Liver (tissue), 9 donors: ENCODE measurements around the gene LRRFIP2. TPM values are rescaled to one million over a fixed set of nuclear protein-coding genes. Genes with fewer than 3 reads are reported as not detected.

Experiments used
- DNase-seq: peaks from one replicate; pipeline ENCODE4 v3.0.0-alpha.2; 2017; ENCODE audit warnings: low spot score
- H3K27ac ChIP-seq, 2 donors: one replicate each; pipeline ENCODE4 v1.7.0; 2013; ENCODE audit warnings: inconsistent platforms in 2 of 2, low read length in 2 of 2, control low read depth in 1 of 2, low read depth in 1 of 2, mild to moderate bottlenecking in 1 of 2
- H3K27me3 ChIP-seq, 4 donors: one replicate each; pipeline versions ENCODE4 v1.6.1 to v1.7.0; 2013; ENCODE audit warnings: low read length in 3 of 4, inconsistent platforms in 1 of 4, mild to moderate bottlenecking in 1 of 4, moderate library complexity in 1 of 4; ENCODE audit not compliant: control insufficient read depth in 4 of 4, insufficient read depth in 4 of 4
- H3K36me3 ChIP-seq, 4 donors: one replicate each; pipeline versions ENCODE4 v1.6.1 to v1.7.0; 2013; ENCODE audit warnings: low read length in 3 of 4, mild to moderate bottlenecking in 3 of 4, low read depth in 1 of 4, moderate library complexity in 1 of 4; ENCODE audit not compliant: control insufficient read depth in 4 of 4, insufficient read depth in 3 of 4
- H3K4me1 ChIP-seq, 4 donors: one replicate each; pipeline versions ENCODE4 v1.6.1 to v1.7.0; 2013; ENCODE audit warnings: low read length in 3 of 4, mild to moderate bottlenecking in 3 of 4, moderate library complexity in 1 of 4; ENCODE audit not compliant: control insufficient read depth in 4 of 4, insufficient read depth in 4 of 4
- H3K4me3 ChIP-seq, 3 donors: one replicate each; pipeline versions ENCODE4 v1.6.1 to v1.7.0; 2013; ENCODE audit warnings: low read length in 3 of 3, control low read depth in 1 of 3, low read depth in 1 of 3, mild to moderate bottlenecking in 1 of 3
- H3K9ac ChIP-seq, 2 donors: one replicate each; pipeline ENCODE4 v1.7.0; 2013; ENCODE audit warnings: low read length in 2 of 2, mild to moderate bottlenecking in 2 of 2, moderate library complexity in 2 of 2, control low read depth in 1 of 2, low read depth in 1 of 2
- H3K9me3 ChIP-seq, 4 donors: one replicate each; pipeline versions ENCODE4 v1.6.1 to v1.7.0; 2013; ENCODE audit warnings: low read length in 3 of 4; ENCODE audit not compliant: control insufficient read depth in 4 of 4
- FOXA1 ChIP-seq: IDR thresholded peaks from 2 replicates; pipeline ENCODE4 v1.6.1; 2016; ENCODE audit warnings: antibody characterized with exemption
- FOXA2 ChIP-seq: IDR thresholded peaks from 2 replicates; pipeline ENCODE4 v1.6.1; 2016; ENCODE audit warnings: antibody characterized with exemption
- HNF4A ChIP-seq, 2 donors: conservative IDR thresholded peaks; 2 replicates each; pipeline ENCODE4 v1.6.1; 2016; ENCODE audit warnings: antibody characterized with exemption in 2 of 2, mild to moderate bottlenecking in 2 of 2
- JUND ChIP-seq, 2 donors: IDR thresholded peaks; 2 replicates each; pipeline ENCODE4 v1.6.1; 2016; ENCODE audit warnings: antibody characterized with exemption in 2 of 2
- NR2F2 ChIP-seq: IDR thresholded peaks from 2 replicates; pipeline ENCODE4 v1.6.1; 2016; ENCODE audit warnings: antibody characterized with exemption
- RXRA ChIP-seq, 2 donors: IDR thresholded peaks; 2 replicates each; pipeline ENCODE4 v1.6.1; 2017 to 2018; ENCODE audit warnings: antibody characterized with exemption in 2 of 2, mild to moderate bottlenecking in 1 of 2
- SP1 ChIP-seq: IDR thresholded peaks from 2 replicates; pipeline ENCODE4 v1.6.1; 2018; ENCODE audit warnings: antibody characterized with exemption, mild to moderate bottlenecking
- TAF1 ChIP-seq: conservative IDR thresholded peaks from 2 replicates; pipeline ENCODE4 v1.6.1; 2016; ENCODE audit warnings: antibody characterized with exemption, mild to moderate bottlenecking
- YY1 ChIP-seq: IDR thresholded peaks from 2 replicates; pipeline ENCODE4 v1.6.1; 2016; ENCODE audit warnings: antibody characterized with exemption, mild to moderate bottlenecking
- WGBS: extraction: QIAGEN DNeasy Blood & Tissue Kit; methylation state at CpG from one replicate; pipeline ENCODE4 v1.1.7; 2013; 5-methylcytosine and 5-hydroxymethylcytosine counted together
- polyA plus RNA-seq, 2 donors: library from polyadenylated mRNA; stranded (reverse) in 1 of 2; unstranded in 1 of 2; fragments of 200-250 nt in 1 of 2; fragments of >200 nt in 1 of 2; fragmentation: Nextera tagmentation in 1 of 2; extraction: Ambion mirVana in 1 of 2; gene quantifications; one replicate each; pipeline versions ENCODE4 v1.2.1 to v1.2.3, GENCODE V29; 2013 to 2015
- total RNA-seq, 2 donors: library from RNA; depleted of rRNA; stranded (reverse); fragments of >200 nt; gene quantifications; one replicate each; pipeline ENCODE4 v1.2.3, GENCODE V29; 2014
- TF ChIP-seq, protein P1 (sequence below): IDR thresholded peaks from 2 replicates; pipeline ENCODE4 v1.6.1; 2016; ENCODE audit warnings: antibody characterized with exemption, mild to moderate bottlenecking
- TF ChIP-seq, protein P2 (sequence below): IDR thresholded peaks from 2 replicates; pipeline ENCODE4 v1.6.1; 2016; ENCODE audit warnings: antibody characterized with exemption
- TF ChIP-seq, protein P3 (sequence below): IDR thresholded peaks from 2 replicates; pipeline ENCODE4 v1.6.1; 2016; ENCODE audit warnings: antibody characterized with exemption
- donor health status: healthy.
- donor health status: healthy.
- donor health status: healthy.
- donor health status: healthy.
- donor health status: healthy.

Gene LRRFIP2
- total and polyA plus RNA-seq, 4 donors, result 22.6 to 56.9 (median 39.8) TPM

DNA sequence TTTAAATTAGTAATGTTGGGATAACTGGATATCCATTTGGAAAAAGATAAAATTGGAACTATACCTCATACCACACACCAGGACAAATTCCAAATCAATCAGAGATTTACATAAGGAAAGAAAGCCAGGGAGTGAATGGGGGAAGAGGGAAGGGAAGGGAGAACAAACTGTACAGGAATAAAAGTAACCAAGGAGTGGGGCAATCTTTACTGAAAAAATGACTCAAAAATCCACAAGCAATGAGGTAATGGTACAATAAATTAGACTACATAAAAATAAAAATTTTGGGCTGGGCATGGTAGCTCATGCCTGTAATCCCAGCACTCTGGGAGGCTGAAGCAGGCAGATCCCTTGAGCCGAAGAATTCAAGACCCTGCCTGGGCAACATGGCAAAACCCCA lies 98.4 kb downstream of the LRRFIP2 start:
- H3K9ac ChIP-seq, result no peak overlapping the region
- H3K4me1 ChIP-seq, result no peaks in the 10 kb centered on the region
- no peaks in the 10 kb centered on the region for H3K9me3 ChIP-seq
- H3K36me3 ChIP-seq, result peaks cover 0 to 33% (median 20%) of the 10 kb centered on the region in 4 donors
- no peak overlapping the region for H3K4me3 ChIP-seq
- no peaks in the 10 kb centered on the region for H3K27me3 ChIP-seq
- TF ChIP-seq TAF1 (no peak), HNF4A (conservative IDR thresholded peaks at IDR 0.05) (no peak), RXRA (IDR thresholded peaks at IDR 0.05) (no peak), SP1 (no peak), YY1 (no peak), JUND (IDR thresholded peaks at IDR 0.05) (no peak)
- TF ChIP-seq, protein P1, sequence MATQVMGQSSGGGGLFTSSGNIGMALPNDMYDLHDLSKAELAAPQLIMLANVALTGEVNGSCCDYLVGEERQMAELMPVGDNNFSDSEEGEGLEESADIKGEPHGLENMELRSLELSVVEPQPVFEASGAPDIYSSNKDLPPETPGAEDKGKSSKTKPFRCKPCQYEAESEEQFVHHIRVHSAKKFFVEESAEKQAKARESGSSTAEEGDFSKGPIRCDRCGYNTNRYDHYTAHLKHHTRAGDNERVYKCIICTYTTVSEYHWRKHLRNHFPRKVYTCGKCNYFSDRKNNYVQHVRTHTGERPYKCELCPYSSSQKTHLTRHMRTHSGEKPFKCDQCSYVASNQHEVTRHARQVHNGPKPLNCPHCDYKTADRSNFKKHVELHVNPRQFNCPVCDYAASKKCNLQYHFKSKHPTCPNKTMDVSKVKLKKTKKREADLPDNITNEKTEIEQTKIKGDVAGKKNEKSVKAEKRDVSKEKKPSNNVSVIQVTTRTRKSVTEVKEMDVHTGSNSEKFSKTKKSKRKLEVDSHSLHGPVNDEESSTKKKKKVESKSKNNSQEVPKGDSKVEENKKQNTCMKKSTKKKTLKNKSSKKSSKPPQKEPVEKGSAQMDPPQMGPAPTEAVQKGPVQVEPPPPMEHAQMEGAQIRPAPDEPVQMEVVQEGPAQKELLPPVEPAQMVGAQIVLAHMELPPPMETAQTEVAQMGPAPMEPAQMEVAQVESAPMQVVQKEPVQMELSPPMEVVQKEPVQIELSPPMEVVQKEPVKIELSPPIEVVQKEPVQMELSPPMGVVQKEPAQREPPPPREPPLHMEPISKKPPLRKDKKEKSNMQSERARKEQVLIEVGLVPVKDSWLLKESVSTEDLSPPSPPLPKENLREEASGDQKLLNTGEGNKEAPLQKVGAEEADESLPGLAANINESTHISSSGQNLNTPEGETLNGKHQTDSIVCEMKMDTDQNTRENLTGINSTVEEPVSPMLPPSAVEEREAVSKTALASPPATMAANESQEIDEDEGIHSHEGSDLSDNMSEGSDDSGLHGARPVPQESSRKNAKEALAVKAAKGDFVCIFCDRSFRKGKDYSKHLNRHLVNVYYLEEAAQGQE, result no peak
- TF ChIP-seq, protein P2, sequence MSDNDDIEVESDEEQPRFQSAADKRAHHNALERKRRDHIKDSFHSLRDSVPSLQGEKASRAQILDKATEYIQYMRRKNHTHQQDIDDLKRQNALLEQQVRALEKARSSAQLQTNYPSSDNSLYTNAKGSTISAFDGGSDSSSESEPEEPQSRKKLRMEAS, result no peak
- TF ChIP-seq, protein P3, sequence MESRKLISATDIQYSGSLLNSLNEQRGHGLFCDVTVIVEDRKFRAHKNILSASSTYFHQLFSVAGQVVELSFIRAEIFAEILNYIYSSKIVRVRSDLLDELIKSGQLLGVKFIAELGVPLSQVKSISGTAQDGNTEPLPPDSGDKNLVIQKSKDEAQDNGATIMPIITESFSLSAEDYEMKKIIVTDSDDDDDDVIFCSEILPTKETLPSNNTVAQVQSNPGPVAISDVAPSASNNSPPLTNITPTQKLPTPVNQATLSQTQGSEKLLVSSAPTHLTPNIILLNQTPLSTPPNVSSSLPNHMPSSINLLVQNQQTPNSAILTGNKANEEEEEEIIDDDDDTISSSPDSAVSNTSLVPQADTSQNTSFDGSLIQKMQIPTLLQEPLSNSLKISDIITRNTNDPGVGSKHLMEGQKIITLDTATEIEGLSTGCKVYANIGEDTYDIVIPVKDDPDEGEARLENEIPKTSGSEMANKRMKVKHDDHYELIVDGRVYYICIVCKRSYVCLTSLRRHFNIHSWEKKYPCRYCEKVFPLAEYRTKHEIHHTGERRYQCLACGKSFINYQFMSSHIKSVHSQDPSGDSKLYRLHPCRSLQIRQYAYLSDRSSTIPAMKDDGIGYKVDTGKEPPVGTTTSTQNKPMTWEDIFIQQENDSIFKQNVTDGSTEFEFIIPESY, result no peak
- 96% methylated on average over 1 of the region's 1 CpG for WGBS
- no peak overlapping the region for H3K27ac ChIP-seq
- no peak for DNase-seq

DNA sequence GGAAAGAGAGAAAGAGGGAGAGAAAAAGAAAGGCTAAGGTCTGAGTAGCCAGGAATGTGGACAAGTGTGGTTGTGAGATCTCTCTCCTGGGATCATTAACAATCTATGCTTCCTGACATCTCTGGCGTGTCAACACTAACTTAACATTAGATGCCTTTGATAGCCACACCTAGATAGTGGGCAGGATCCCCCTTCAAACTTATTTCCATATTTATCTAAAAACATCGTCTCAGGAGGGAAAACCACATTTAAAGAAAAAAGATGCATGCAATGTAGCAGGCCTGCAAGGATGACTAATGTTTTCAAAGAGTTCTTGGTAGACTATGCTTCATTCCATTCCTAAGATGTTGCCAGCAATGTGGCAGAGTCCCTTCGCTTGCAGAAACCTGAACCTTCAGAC lies 100.2 kb downstream of the LRRFIP2 start:
- Histone ChIP-seq H3K27ac (no peak overlapping the region), H3K9ac (no peak overlapping the region), H3K9me3 (no peaks in the 10 kb centered on the region), H3K27me3 (no peaks in the 10 kb centered on the region), H3K36me3 (peaks cover 0 to 36% (median 19%) of the 10 kb centered on the region in 4 donors), H3K4me3 (no peak overlapping the region), H3K4me1 (no peaks in the 10 kb centered on the region)
- no peak for DNase-seq
- TF ChIP-seq FOXA1, result no peak
- TF ChIP-seq FOXA2, result no peak
- TF ChIP-seq NR2F2, result no peak
- TF ChIP-seq TAF1, result no peak
- no peak for TF ChIP-seq SP1
- WGBS, result 60% methylated on average over 3 of the region's 3 CpGs

DNA sequence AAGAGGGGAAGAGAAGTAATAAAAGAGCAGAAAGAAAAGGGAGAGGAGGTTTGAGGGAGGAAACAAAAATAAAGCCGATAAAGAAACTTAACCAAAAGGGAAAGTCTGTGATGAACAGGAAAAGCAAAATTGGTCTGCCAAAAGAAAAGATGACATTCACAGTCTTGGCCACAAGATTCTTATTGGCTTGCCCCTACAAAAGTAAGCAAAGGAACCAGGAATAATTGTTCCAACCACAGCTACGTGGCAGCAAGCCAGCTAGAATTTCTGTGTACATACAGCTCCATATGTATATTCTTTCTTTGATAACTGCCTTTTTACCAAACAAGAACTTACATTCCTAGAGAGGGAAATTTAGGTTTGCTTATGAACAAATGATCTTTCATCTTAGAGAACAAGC lies 101.5 kb downstream of the LRRFIP2 start:
- no peaks in the 10 kb centered on the region for H3K27me3 ChIP-seq
- H3K9me3 ChIP-seq, result no peaks in the 10 kb centered on the region
- TF ChIP-seq FOXA1, result no peak
- TF ChIP-seq, protein P3, result no peak
- no peak overlapping the region for H3K27ac ChIP-seq
- no peaks in the 10 kb centered on the region for H3K4me1 ChIP-seq
- no peak for DNase-seq
- peaks cover 0 to 36% (median 20%) of the 10 kb centered on the region in 4 donors for H3K36me3 ChIP-seq
- H3K9ac ChIP-seq, result no peak overlapping the region
- H3K4me3 ChIP-seq, result no peak overlapping the region
- WGBS, result 63% methylated on average over 2 of the region's 2 CpGs
